ENCODE data around the gene ACP6.

DNA sequence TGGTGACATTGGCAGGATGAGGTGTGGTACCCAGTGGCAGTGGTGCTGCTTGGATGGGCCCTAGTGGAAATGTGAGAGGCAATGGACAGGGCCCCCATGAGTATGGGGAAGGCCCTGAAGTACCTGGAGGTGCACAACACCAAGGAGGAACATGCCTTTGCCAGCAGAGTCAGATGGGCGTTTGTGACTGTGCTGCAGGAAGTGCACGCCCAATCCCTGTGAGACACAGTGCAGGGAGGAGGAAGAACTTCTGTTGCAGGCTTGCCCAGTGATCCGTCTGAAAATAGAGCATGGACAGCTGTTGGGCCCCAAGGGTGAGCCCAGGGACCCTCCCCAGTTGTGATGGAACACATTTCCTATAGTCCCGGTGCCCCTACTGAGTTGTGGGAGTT, 47.4 kb upstream of the ACP6 start:
- TF ChIP-seq GATA2 (IDR thresholded peaks at IDR 0.05; ENCODE audit: low read depth, low read length) (no peak), GATA3 (IDR thresholded peaks at IDR 0.05; ENCODE audit: low read depth, low read length) (no peak)
